Fibroblast of mammary gland (primary cell): ENCODE measurements around the gene ITGA11.

Source experiments
- DNase-seq: peaks from one replicate; pipeline ENCODE4 v3.0.0-alpha.2; 2010; ENCODE audit warnings: low read depth
- H3K4me3 ChIP-seq: 2 replicates; pipeline ENCODE4 v1.5.1; 2011; ENCODE audit warnings: low read depth, mild to moderate bottlenecking, low read length, moderate library complexity; ENCODE audit not compliant: control insufficient read depth
- CTCF ChIP-seq: conservative IDR thresholded peaks from 2 replicates; pipeline ENCODE4 v1.5.1; 2011; ENCODE audit warnings: low read depth, low read length, inconsistent platforms; ENCODE audit not compliant: control insufficient read depth, insufficient read depth

ITGA11 gene

GRCh38 chr15:68319997-68320396 lies 112.0 kb downstream of the ITGA11 start:
- no peak for DNase-seq
- H3K4me3 ChIP-seq = no peak overlapping the region
- TF ChIP-seq CTCF = no peak

- no peak for DNase-seq
- no peak for TF ChIP-seq CTCF
- H3K4me3 ChIP-seq = no peak overlapping the region
Measured at GRCh38 chr15:68318931-68319909, 112.7 kb downstream of the ITGA11 start.

GRCh38 chr15:68318008-68318835 lies 113.7 kb downstream of the ITGA11 start:
- H3K4me3 ChIP-seq = no peak overlapping the region
- no peak for TF ChIP-seq CTCF
- DNase-seq = no peak

- no peak overlapping the region for H3K4me3 ChIP-seq
- DNase-seq = no peak
- no peak for TF ChIP-seq CTCF
Measured at GRCh38 chr15:68317281-68318007, 114.5 kb downstream of the ITGA11 start.

GRCh38 chr15:68316061-68316804 lies 115.7 kb downstream of the ITGA11 start:
- TF ChIP-seq CTCF = peak; percentile 13

GRCh38 chr15:68315495-68316031 lies 116.4 kb downstream of the ITGA11 start:
- no peak for TF ChIP-seq CTCF
- no peak for DNase-seq
- H3K4me3 ChIP-seq = no peak overlapping the region

More at GRCh38 chr15:68316061-68316804, 115.7 kb downstream of the ITGA11 start:
- no peak for DNase-seq
- no peak overlapping the region for H3K4me3 ChIP-seq
